WI38 (cell line): Measurements from ENCODE around the gene GABRG3.
A peak's percentile ranks its signal among the peaks of the same experiment; 100 is the strongest.
"Not testable (repeated sequence)": the region's sequence is repeated elsewhere in the genome, so short reads cannot be mapped to it uniquely, and the experiment has no call there.

Experiments used
- H3K4me3 ChIP-seq: 2 replicates; pipeline ENCODE4 v1.5.1; 2011; ENCODE audit warnings: low read depth, mild to moderate bottlenecking, control low read depth, low read length
- TF ChIP-seq, protein P1 (sequence below): IDR thresholded peaks from 2 replicates; pipeline ENCODE4 v1.5.1; 2012; ENCODE audit warnings: low read depth, mild to moderate bottlenecking, control low read depth, low read length

Gene GABRG3

DNA sequence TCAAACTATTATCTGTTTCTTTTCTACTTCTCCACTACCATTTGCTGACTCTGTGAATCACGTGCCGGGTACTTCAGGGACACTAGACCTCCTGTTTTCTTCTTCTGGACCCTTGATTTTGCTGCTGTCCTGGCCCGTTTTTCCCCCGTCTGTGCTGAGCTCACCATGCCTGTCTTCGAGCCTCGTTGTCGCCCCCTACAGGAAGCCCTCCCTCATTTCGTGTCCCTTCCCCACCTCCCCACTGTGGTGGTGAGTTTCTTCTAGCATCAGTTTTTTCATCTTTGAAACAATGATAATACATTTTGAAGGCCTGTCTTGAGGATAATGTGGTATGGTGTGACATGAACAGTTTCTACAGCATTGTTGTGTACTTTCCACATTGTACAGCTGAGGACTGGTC, 12.8 kb downstream of the GABRG3 start:
- TF ChIP-seq, protein P1, sequence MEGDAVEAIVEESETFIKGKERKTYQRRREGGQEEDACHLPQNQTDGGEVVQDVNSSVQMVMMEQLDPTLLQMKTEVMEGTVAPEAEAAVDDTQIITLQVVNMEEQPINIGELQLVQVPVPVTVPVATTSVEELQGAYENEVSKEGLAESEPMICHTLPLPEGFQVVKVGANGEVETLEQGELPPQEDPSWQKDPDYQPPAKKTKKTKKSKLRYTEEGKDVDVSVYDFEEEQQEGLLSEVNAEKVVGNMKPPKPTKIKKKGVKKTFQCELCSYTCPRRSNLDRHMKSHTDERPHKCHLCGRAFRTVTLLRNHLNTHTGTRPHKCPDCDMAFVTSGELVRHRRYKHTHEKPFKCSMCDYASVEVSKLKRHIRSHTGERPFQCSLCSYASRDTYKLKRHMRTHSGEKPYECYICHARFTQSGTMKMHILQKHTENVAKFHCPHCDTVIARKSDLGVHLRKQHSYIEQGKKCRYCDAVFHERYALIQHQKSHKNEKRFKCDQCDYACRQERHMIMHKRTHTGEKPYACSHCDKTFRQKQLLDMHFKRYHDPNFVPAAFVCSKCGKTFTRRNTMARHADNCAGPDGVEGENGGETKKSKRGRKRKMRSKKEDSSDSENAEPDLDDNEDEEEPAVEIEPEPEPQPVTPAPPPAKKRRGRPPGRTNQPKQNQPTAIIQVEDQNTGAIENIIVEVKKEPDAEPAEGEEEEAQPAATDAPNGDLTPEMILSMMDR, result no peak
- H3K4me3 ChIP-seq, result no peak overlapping the region

DNA sequence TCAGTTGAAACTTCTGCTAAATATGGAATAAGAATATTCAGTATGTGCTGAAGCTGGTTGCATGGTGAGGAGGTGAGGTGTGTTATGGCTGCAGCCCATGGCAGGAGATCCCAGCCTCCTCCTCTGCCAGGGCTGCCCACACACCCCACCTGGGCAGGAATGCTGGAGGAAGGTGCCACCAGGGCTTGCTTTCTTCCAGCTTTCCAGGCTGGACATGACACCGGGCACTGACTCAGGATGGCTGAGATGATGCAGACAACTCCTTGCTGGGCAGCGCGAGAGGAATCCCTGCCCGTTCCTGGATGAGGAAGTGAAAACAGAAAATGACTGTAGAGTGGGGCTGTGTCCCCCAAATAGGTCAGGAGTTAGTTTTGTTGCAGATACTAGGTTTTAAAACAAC, 14.1 kb downstream of the GABRG3 start:
- TF ChIP-seq, protein P1, result no peak
- H3K4me3 ChIP-seq, result no peak overlapping the region

DNA sequence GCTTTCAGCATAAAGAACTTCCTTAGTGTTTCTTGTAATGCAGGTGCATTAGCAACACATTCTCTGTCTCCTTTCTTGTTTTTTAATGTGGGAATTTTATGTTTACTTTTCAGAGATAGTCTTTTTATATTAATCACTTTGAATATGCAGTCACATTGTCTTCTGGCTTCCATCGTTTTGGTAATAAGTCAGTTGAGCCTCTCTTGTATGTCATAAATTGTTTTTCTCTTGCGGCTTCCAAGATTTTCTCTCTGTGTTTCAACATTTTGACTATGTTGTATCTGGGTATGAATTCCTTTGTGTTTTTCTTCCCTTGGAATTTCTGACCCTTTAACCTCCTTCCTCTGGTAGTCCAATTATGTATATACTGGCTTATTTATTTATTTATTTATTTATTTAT, 25.3 kb downstream of the GABRG3 start:
- H3K4me3 ChIP-seq, result no peak overlapping the region
- TF ChIP-seq, protein P1, result no peak

DNA sequence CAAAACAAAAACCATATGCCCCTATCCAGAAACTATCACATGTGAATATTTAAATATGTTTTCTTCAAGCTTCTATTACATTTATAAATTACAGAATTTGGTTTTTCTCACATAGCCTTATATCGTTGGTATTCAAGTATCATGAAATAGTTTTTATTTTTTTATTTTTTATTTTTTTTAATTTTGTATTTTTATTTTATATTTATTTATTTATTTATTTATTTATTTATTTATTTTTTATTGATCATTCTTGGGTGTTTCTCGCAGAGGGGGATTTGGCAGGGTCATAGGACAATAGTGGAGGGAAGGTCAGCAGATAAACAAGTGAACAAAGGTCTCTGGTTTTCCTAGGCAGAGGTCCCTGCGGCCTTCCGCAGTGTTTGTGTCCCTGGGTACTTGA, 32.0 kb downstream of the GABRG3 start:
- H3K4me3 ChIP-seq, result not testable (repeated sequence)

DNA sequence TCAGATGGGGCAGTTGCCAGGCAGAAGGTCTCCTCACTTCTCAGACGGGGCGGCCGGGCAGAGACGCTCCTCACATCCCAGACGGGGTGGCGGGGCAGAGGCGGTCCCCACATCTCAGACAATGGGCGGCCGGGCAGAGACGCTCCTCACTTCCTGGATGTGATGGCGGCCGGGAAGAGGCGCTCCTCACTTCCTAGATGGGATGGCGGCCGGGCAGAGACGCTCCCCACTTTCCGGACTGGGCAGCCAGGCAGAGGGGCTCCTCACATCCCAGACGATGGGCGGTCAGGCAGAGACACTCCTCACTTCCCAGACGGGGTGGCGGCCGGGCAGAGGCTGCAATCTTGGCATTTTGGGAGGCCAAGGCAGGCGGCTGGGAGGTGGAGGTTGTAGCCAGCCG, 33.2 kb downstream of the GABRG3 start:
- not testable (repeated sequence) for H3K4me3 ChIP-seq

DNA sequence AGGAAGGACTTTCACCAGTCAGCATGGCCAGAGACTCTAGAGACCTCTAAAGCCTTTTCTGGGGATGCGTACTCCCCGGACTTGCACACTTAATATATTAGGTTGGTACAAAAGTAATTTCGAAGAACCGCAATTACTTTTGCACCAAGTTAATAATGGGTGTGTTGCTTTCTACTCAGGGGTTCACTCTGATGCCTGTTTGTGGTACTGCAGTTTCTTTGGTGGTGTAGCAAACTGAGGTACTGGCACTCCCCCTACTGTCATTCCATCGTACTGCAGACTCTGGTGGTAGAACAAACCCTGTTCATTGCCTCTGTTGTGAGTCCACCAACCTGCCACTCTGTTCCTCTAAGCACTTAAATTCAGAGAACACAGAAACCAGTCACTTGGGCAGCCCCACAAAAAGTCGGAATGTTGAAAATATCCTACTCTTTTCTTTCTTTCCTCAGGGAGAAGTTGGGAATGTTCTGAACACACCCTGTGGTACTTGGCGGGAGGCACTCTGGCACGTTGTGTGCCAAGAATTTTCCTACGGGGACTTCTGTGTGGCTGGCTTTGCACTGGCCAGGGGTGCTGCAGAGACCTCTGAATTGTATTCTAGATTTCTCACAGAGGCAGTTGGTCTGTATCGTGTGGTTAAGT, 46.3 kb downstream of the GABRG3 start:
- TF ChIP-seq, protein P1, result peak; percentile 31; the same call in 1 of the 2 replicates
- no peak overlapping the region for H3K4me3 ChIP-seq

DNA sequence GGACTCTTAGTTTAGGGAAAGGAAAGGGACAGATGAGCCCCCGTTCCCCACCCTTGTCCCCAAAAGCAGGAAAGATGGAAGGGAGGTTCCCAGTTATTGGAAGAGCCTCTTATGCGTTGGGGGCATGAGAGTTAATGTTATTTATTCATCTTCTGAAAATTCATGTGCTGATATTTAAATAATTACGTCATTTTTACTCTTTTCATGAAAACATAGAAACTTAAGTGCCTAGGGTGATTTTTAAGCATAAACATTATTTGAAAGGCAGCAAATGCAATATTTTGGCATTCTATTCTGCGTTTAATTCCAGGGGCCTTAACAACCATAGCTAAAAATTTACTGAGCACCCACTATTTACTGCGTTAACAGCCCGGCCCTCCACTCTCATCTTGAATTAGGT, 48.7 kb downstream of the GABRG3 start:
- H3K4me3 ChIP-seq, result no peak overlapping the region
- TF ChIP-seq, protein P1, result no peak

DNA sequence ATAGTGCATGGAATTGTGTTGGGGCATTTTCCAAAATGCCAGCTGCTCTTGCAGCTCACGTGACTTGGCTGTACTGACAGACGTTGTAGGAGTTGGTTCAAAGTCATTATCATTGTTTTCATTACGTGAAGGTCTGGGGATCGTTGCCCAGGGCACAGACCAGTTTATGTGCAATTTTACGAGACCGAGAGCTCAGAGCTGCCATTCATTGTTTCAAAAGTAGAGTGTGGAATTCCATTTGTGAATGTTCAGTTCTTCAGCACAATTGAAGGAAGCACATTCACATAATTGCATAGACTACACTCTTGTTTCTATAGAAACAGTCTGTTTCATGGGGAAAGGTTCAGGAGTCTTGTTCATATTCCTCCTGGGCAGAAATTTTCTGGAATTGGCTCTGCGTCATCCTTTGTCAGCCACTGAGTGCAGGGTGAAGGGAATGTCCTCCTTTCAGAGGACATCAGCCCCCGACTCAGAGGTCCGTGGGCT, 54.5 kb downstream of the GABRG3 start:
- H3K4me3 ChIP-seq, result no peak overlapping the region
- TF ChIP-seq, protein P1, result no peak
